PC-3 (cell line): ENCODE data around the gene CFAP157.

Experiments used
- CTCF ChIP-seq: fragments of 300-600 bp; sonication (generic); conservative IDR thresholded peaks from 2 replicates; pipeline ENCODE4 v1.5.1; 2017; ENCODE audit warnings: antibody characterized with exemption, low read depth, mild to moderate bottlenecking, low read length
- EZH2 ChIP-seq: fragments of 300-600 bp; sonication (generic); IDR thresholded peaks from one replicate; pipeline ENCODE4 v1.6.1; 2017; ENCODE audit warnings: antibody characterized with exemption, mild to moderate bottlenecking, low read length; ENCODE audit not compliant: unreplicated experiment
- EZH2phosphoT487 ChIP-seq: fragments of 300-600 bp; sonication (generic); IDR thresholded peaks from 2 replicates; pipeline ENCODE4 v1.6.1; 2018; ENCODE audit warnings: mild to moderate bottlenecking, antibody characterized with exemption, low read length, borderline replicate concordance

GRCh38 chr9:127712371-127712770 is 5.6 kb downstream of the CFAP157 start:
- TF ChIP-seq CTCF (no peak), EZH2 (no peak), EZH2phosphoT487 (no peak)
